Measurements from ENCODE around the gene TMEM203.

Gene TMEM203

DNA sequence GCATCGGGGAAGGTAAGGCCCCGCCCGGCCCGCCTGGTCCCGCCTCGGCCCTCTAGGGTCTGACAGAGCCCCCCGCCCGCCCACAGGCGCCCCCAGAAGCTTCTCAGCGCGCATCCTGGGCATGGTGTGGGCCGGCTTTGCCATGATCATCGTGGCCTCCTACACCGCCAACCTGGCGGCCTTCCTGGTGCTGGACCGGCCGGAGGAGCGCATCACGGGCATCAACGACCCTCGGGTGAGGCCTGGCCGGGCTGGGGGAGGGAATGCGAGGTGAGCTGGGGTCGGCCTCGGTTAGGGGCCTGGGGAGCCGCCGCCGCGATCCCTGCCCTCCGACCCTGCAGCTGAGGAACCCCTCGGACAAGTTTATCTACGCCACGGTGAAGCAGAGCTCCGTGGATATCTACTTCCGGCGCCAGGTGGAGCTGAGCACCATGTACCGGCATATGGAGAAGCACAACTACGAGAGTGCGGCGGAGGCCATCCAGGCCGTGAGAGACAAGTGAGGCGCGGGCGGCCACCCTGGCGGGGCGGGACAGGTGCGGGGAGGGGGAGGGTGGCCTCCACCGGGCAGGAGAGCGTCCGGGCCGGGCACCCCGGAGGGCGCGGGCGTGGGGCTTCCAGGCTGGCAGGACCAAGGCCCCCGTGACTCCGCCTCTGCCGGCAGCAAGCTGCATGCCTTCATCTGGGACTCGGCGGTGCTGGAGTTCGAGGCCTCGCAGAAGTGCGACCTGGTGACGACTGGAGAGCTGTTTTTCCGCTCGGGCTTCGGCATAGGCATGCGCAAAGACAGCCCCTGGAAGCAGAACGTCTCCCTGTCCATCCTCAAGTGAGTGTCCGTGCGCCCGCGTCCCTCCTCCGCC is 42.7 kb downstream of the TMEM203 start:
- Histone ChIP-seq H3K9me3 (ENCODE audit: insufficient read depth, low read length) (no peaks in the 10 kb centered on the region), H4K20me1 (ENCODE audit: insufficient read depth, low read length) (no peaks in the 10 kb centered on the region), H2AFZ (ENCODE audit: low read depth, low read length) (no peak overlapping the region), H3K9ac (ENCODE audit: low read length) (no peak overlapping the region), H3K4me1 (ENCODE audit: low read length) (peaks cover 19% of the 10 kb centered on the region), H3K27me3 (ENCODE audit: low read depth, low read length) (peaks cover 6% of the 10 kb centered on the region; the same call in 1 of the 2 replicates), H3K36me3 (replicated peaks; ENCODE audit: low read depth, low read length) (no peaks in the 10 kb centered on the region), H3K27ac (ENCODE audit: low read length) (no peak overlapping the region), H3K4me2 (ENCODE audit: low read length) (no peak overlapping the region), H3K4me3 (ENCODE audit: low read length) (no peak overlapping the region), H3K79me2 (ENCODE audit: low read length) (no peaks in the 10 kb centered on the region)
- TF ChIP-seq, protein P1, sequence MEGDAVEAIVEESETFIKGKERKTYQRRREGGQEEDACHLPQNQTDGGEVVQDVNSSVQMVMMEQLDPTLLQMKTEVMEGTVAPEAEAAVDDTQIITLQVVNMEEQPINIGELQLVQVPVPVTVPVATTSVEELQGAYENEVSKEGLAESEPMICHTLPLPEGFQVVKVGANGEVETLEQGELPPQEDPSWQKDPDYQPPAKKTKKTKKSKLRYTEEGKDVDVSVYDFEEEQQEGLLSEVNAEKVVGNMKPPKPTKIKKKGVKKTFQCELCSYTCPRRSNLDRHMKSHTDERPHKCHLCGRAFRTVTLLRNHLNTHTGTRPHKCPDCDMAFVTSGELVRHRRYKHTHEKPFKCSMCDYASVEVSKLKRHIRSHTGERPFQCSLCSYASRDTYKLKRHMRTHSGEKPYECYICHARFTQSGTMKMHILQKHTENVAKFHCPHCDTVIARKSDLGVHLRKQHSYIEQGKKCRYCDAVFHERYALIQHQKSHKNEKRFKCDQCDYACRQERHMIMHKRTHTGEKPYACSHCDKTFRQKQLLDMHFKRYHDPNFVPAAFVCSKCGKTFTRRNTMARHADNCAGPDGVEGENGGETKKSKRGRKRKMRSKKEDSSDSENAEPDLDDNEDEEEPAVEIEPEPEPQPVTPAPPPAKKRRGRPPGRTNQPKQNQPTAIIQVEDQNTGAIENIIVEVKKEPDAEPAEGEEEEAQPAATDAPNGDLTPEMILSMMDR (IDR thresholded peaks at IDR 0.05; ENCODE audit: low read depth, low read length): no peak
- no peak for TF ChIP-seq EZH2phosphoT487 (IDR thresholded peaks at IDR 0.05; ENCODE audit: low read depth)

GRCh38 chr9:137161558-137162486 is 43.6 kb downstream of the TMEM203 start:
- Histone ChIP-seq H3K4me3 (ENCODE audit: low read length) (no peak overlapping the region), H3K4me2 (ENCODE audit: low read length) (no peak overlapping the region), H3K79me2 (ENCODE audit: low read length) (no peaks in the 10 kb centered on the region), H4K20me1 (ENCODE audit: insufficient read depth, low read length) (no peaks in the 10 kb centered on the region), H3K9ac (ENCODE audit: low read length) (no peak overlapping the region), H2AFZ (ENCODE audit: low read depth, low read length) (no peak overlapping the region), H3K27ac (ENCODE audit: low read length) (no peak overlapping the region), H3K27me3 (ENCODE audit: low read depth, low read length) (peaks cover 6% of the 10 kb centered on the region; the same call in 1 of the 2 replicates), H3K36me3 (replicated peaks; ENCODE audit: low read depth, low read length) (no peaks in the 10 kb centered on the region), H3K9me3 (ENCODE audit: insufficient read depth, low read length) (no peaks in the 10 kb centered on the region), H3K4me1 (ENCODE audit: low read length) (peaks cover 19% of the 10 kb centered on the region)
- TF ChIP-seq, protein P1 (IDR thresholded peaks at IDR 0.05; ENCODE audit: low read depth, low read length): no peak
- no peak for TF ChIP-seq EZH2phosphoT487 (IDR thresholded peaks at IDR 0.05; ENCODE audit: low read depth)

GRCh38 chr9:137160716-137161557 is 44.5 kb downstream of the TMEM203 start:
- no peaks in the 10 kb centered on the region for H3K79me2 ChIP-seq (ENCODE audit: low read length)
- H3K9ac ChIP-seq (ENCODE audit: low read length): no peak overlapping the region
- no peak overlapping the region for H3K27ac ChIP-seq (ENCODE audit: low read length)
- H3K4me3 ChIP-seq (ENCODE audit: low read length): no peak overlapping the region
- no peaks in the 10 kb centered on the region for H3K9me3 ChIP-seq (ENCODE audit: insufficient read depth, low read length)
- 0 out of 2 replicates have a peak, but pooled peaks cover 6% of the 10 kb centered on the region for H3K27me3 ChIP-seq (ENCODE audit: low read depth, low read length)
- H2AFZ ChIP-seq (ENCODE audit: low read depth, low read length): no peak overlapping the region
- H3K4me2 ChIP-seq (ENCODE audit: low read length): no peak overlapping the region
- peaks cover 19% of the 10 kb centered on the region for H3K4me1 ChIP-seq (ENCODE audit: low read length)
- H3K36me3 ChIP-seq (replicated peaks; ENCODE audit: low read depth, low read length): no peaks in the 10 kb centered on the region
- H4K20me1 ChIP-seq (ENCODE audit: insufficient read depth, low read length): no peaks in the 10 kb centered on the region
- TF ChIP-seq, protein P1 (IDR thresholded peaks at IDR 0.05; ENCODE audit: low read depth, low read length): no peak
- no peak for TF ChIP-seq EZH2phosphoT487 (IDR thresholded peaks at IDR 0.05; ENCODE audit: low read depth)

Measured in OCI-LY3 (cell line).